Panc1 (cell line): ENCODE measurements around the gene MEIOSIN.

ENCODE experiments used
- CTCF ChIP-seq: fragments of 450-650 bp; IDR thresholded peaks from 2 replicates; pipeline ENCODE4 v1.5.1; 2017; ENCODE audit warnings: mild to moderate bottlenecking
- POLR2AphosphoS5 ChIP-seq: IDR thresholded peaks from 2 replicates; pipeline ENCODE4 v1.6.1; 2012; ENCODE audit warnings: mild to moderate bottlenecking, low read depth, low read length, moderate library complexity
- REST ChIP-seq, 2 experiments: IDR thresholded peaks; 2 replicates each; pipeline ENCODE4 v1.6.1; 2011 to 2012; ENCODE audit warnings: low read depth in 2 of 2, control low read depth in 1 of 2, low read length in 1 of 2, mild to moderate bottlenecking in 1 of 2, moderate library complexity in 1 of 2; ENCODE audit not compliant: insufficient read depth in 1 of 2
- SIN3A ChIP-seq: IDR thresholded peaks from 2 replicates; pipeline ENCODE4 v1.6.1; 2012; ENCODE audit warnings: low read depth, mild to moderate bottlenecking, low read length, moderate library complexity, borderline replicate concordance; ENCODE audit not compliant: insufficient read depth

GRCh38 chr19:45800070-45800553 lies 66.9 kb downstream of the MEIOSIN start:
- no peak for TF ChIP-seq REST (IDR thresholded peaks at IDR 0.05; ENCODE audit: insufficient read depth in 1 of 2, low read depth in 2 of 2, low read length in 1 of 2)
- TF ChIP-seq POLR2AphosphoS5 = no peak
- TF ChIP-seq CTCF = no peak
- TF ChIP-seq SIN3A = no peak
